OCI-LY3 (cell line): Measurements from ENCODE around the gene TUNAR.
"Not testable (repeated sequence)": the region's sequence is repeated elsewhere in the genome, so short reads cannot be mapped to it uniquely, and the experiment has no call there.

ENCODE experiments used
- CTCF ChIP-seq: fragments of 200-600, 300-600 bp; sonication (generic); IDR thresholded peaks from 2 replicates; pipeline ENCODE4 v1.5.1; 2014; ENCODE audit warnings: antibody characterized with exemption, low read length, low read depth
- EZH2phosphoT487 ChIP-seq: fragments of 200-600 bp; shearing (Covaris generic); IDR thresholded peaks from 2 replicates; pipeline ENCODE4 v1.6.1; 2018; ENCODE audit warnings: antibody characterized with exemption, mixed run types, low read depth

GRCh38 chr14:95968048-95968447 is 91.4 kb downstream of the TUNAR start:
- not testable (repeated sequence) for TF ChIP-seq CTCF, EZH2phosphoT487
